Upper lobe of left lung (tissue), 6 donors: ENCODE data around the gene PABPN1. TPM values are rescaled to one million over a fixed set of nuclear protein-coding genes. Genes with fewer than 3 reads are reported as not detected.
A peak's percentile ranks its signal among the peaks of the same experiment; 100 is the strongest.

Experiments used
- ATAC-seq, 2 donors: fragments of 200-7000 bp; cut with Tn5 transposase; one replicate each; pipeline ENCODE4 v1.9.1; 2022; ENCODE audit warnings: mild to moderate bottlenecking in 2 of 2, moderate library complexity in 2 of 2; ENCODE audit not compliant: low FRiP score in 2 of 2
- DNase-seq, 2 donors: peaks; one replicate each; pipeline ENCODE4 v3.0.0-alpha.2; 2019 to 2020
- H3K27ac ChIP-seq, 4 donors: fragments of 200-600 bp; sonication (generic); one replicate each; pipeline ENCODE4 v1.5.1; 2016 to 2019
- H3K27me3 ChIP-seq, 4 donors: fragments of 200-600 bp; sonication (generic); one replicate each; pipeline ENCODE4 v1.5.1; 2017 to 2019
- H3K36me3 ChIP-seq, 4 donors: fragments of 200-600 bp; sonication (generic); one replicate each; pipeline ENCODE4 v1.5.1; 2016 to 2019
- H3K4me1 ChIP-seq, 4 donors: fragments of 200-600 bp; sonication (generic); one replicate each; pipeline ENCODE4 v1.5.1; 2018 to 2019
- H3K4me3 ChIP-seq, 4 donors: fragments of 200-600 bp; sonication (generic); one replicate each; pipeline ENCODE4 v1.5.1; 2017 to 2019; ENCODE audit warnings: mild to moderate bottlenecking in 2 of 4, moderate library complexity in 1 of 4
- H3K9me3 ChIP-seq, 4 donors: fragments of 200-600 bp; sonication (generic); one replicate each; pipeline ENCODE4 v1.5.1; 2018 to 2019
- EP300 ChIP-seq, 4 donors: sonication (generic); formaldehyde crosslinking; IDR thresholded peaks; one replicate each; pipeline ENCODE4 v1.5.1; 2017; ENCODE audit warnings: antibody characterized with exemption in 4 of 4, control low read depth in 2 of 4
- POLR2A ChIP-seq, 4 donors: fragments of 450-650 bp; IDR thresholded peaks; one replicate each; pipeline ENCODE4 v1.5.1; 2016 to 2017; ENCODE audit warnings: antibody characterized with exemption in 4 of 4, mild to moderate bottlenecking in 2 of 4
- POLR2AphosphoS5 ChIP-seq, 2 donors: sonication (generic); formaldehyde crosslinking; IDR thresholded peaks; one replicate each; pipeline ENCODE4 v1.5.1; 2017; ENCODE audit warnings: antibody characterized with exemption in 2 of 2
- WGBS, 2 donors: methylation state at CpG; one replicate each; pipeline ENCODE4 v1.1.5; 2017 to 2018; 5-methylcytosine and 5-hydroxymethylcytosine counted together
- total RNA-seq, 6 donors: library from RNA; depleted of rRNA in 4 of 6; stranded (reverse); fragments of >200 nt in 4 of 6; gene quantifications; one replicate each; pipeline versions ENCODE4 v1.1.0 to v1.2.1, GENCODE V29; 2016 to 2021
- TF ChIP-seq, protein P1 (sequence below), 6 experiments: fragments of 450-650 bp in 4 of 6; fragments of 200-600 bp in 2 of 6; sonication (generic) in 2 of 6; IDR thresholded peaks; one replicate each; pipeline ENCODE4 v1.5.1; 2016 to 2019; ENCODE audit warnings: antibody characterized with exemption in 6 of 6
- donor health status: DM: no; HTN: no; CAD: no; lungs with moderate emphysema.
- donor health status: DM: no; HTN: yes; CAD: no; lungs with severe emphysema.

PABPN1 gene
- total RNA-seq, 6 donors from 2014 or later: 47.6 to 325 (median 85.7) TPM

DNA sequence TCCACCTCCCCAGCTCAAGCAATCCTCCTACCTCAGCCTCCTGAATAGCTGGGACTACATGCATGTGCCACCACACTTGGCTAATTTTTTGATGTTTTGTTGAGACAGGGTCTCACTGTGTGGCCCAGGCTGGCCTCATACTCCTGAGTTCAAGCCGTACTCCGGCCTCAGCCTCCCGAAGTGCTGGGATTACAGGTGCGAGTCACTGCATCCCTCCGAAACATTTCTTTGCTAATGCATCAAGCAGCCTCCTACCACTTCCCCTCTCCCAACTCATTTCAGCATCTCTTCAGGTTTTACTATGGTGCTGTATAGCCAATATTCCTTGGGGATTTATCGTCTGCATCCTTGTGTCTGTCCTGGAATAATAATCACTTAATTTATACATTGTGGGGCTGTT, 33.7 kb downstream of the PABPN1 start:
- H3K4me3 ChIP-seq: no peak overlapping the region
- no peak overlapping the region for H3K27ac ChIP-seq
- WGBS, 2 donors: 78 to 82% methylated on average over 6 of the region's 6 CpGs
- peaks cover 6 to 22% (median 17%) of the 10 kb centered on the region in 4 donors for H3K4me1 ChIP-seq
- H3K27me3 ChIP-seq: peaks cover 0 to 12% (median 1%) of the 10 kb centered on the region in 4 donors
- TF ChIP-seq, protein P1, sequence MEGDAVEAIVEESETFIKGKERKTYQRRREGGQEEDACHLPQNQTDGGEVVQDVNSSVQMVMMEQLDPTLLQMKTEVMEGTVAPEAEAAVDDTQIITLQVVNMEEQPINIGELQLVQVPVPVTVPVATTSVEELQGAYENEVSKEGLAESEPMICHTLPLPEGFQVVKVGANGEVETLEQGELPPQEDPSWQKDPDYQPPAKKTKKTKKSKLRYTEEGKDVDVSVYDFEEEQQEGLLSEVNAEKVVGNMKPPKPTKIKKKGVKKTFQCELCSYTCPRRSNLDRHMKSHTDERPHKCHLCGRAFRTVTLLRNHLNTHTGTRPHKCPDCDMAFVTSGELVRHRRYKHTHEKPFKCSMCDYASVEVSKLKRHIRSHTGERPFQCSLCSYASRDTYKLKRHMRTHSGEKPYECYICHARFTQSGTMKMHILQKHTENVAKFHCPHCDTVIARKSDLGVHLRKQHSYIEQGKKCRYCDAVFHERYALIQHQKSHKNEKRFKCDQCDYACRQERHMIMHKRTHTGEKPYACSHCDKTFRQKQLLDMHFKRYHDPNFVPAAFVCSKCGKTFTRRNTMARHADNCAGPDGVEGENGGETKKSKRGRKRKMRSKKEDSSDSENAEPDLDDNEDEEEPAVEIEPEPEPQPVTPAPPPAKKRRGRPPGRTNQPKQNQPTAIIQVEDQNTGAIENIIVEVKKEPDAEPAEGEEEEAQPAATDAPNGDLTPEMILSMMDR (IDR thresholded peaks at IDR 0.05): no peak
- no peak for TF ChIP-seq POLR2A (IDR thresholded peaks at IDR 0.05)
- TF ChIP-seq POLR2AphosphoS5 (IDR thresholded peaks at IDR 0.05): no peak
- H3K9me3 ChIP-seq: no peaks in the 10 kb centered on the region
- peaks cover 0 to 5% (median 0%) of the 10 kb centered on the region in 4 donors for H3K36me3 ChIP-seq
- ATAC-seq: no peak
- no peak for DNase-seq

DNA sequence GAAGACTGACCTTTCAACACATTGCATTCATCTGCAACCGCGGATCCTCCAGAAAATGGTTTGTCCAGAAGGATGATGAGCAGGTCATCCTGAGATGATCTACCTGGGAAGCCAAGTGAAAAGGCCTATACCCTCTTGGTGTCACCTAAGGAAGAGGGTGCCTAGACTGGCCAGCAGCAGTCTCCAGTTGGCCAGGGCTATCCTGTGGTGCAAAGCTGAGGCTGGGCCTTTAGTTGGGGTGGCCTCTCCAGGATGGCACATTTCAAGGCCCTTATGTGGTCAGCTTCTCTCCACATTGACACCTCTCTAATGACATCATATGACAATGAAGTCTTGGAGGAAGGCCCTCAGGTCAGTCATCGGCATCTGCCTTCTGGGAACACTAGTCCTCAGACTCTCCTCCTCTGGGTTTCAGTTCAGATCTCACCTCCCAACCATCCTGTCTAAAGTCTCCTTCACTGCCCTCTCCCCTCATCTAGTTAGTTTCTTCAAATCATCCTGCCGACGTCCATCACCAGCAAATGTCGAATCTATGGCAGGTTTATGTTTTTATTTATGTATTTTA, 34.7 kb downstream of the PABPN1 start:
- peaks cover 0 to 5% (median 0%) of the 10 kb centered on the region in 4 donors for H3K36me3 ChIP-seq
- no peaks in the 10 kb centered on the region for H3K9me3 ChIP-seq
- peaks cover 0 to 12% (median 1%) of the 10 kb centered on the region in 4 donors for H3K27me3 ChIP-seq
- ATAC-seq (no peak), DNase-seq (no peak)
- WGBS, 2 donors: 86 to 93% methylated on average over 6 of the region's 6 CpGs
- no peak for TF ChIP-seq POLR2A (IDR thresholded peaks at IDR 0.05)
- TF ChIP-seq EP300 (IDR thresholded peaks at IDR 0.05): no peak
- TF ChIP-seq, protein P1 (IDR thresholded peaks at IDR 0.05): no peak
- TF ChIP-seq POLR2AphosphoS5 (IDR thresholded peaks at IDR 0.05): no peak
- no peak overlapping the region for H3K4me3 ChIP-seq
- H3K4me1 ChIP-seq: peaks cover 6 to 22% (median 17%) of the 10 kb centered on the region in 4 donors
- H3K27ac ChIP-seq: no peak overlapping the region

DNA sequence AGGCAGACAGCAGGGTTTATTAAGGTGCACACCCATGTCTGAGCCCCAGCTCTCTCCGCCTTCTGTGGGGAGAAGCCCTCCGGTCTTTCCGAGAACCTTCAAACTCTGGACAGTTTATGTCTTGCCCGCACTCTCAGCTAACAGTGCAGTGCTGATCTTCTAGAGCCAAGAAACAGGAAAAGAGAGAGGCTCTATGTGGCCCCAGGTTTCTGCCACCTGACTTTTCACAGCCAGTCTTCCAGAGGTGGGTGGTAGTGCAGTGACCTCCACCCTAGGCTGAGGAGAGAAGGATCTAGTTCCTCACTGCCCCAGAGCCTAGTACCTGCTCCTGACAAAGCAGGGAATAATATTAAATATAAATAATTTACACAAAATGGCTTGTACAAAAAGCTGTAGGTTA, 35.4 kb downstream of the PABPN1 start:
- WGBS, 2 donors: 92 to 96% methylated on average over 4 of the region's 4 CpGs

DNA sequence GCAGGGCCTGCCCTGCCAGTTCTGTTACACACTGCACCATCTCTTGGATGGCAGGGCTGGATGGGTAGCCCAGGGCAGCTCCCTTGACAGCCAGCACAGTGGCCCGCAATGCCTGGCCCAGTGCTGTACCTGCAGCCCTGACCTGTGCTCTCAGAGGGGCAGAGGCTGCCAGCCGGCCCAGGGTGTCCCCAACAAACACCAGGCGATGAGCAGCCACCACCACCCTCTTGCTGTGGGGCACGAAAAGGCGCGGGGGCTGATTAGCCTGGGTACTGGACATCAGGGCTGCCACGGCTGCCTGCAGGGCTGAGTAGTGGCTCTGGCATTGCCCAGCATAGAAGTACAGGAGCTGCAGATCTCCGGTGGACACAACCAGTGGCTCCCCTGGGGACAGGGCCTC, 36.0 kb downstream of the PABPN1 start:
- 83 to 84% methylated on average over 3 to 4 of the region's 8 CpGs for WGBS, 2 donors

More for the DNA sequence above, 35.4 kb downstream of the PABPN1 start:
- Histone ChIP-seq H3K36me3 (peaks cover 0 to 5% (median 0%) of the 10 kb centered on the region in 4 donors), H3K4me1 (peaks cover 3 to 18% (median 14%) of the 10 kb centered on the region in 4 donors), H3K27ac (no peak overlapping the region), H3K9me3 (no peaks in the 10 kb centered on the region), H3K27me3 (peaks cover 0 to 12% (median 1%) of the 10 kb centered on the region in 4 donors), H3K4me3 (no peak overlapping the region)
- DNase-seq (no peak), ATAC-seq (no peak)
- TF ChIP-seq, protein P1 (IDR thresholded peaks at IDR 0.05): no peak
- TF ChIP-seq EP300 (IDR thresholded peaks at IDR 0.05): no peak
- no peak for TF ChIP-seq POLR2AphosphoS5 (IDR thresholded peaks at IDR 0.05)
- no peak for TF ChIP-seq POLR2A (IDR thresholded peaks at IDR 0.05)

More for the DNA sequence above, 36.0 kb downstream of the PABPN1 start:
- Histone ChIP-seq H3K9me3 (no peaks in the 10 kb centered on the region), H3K4me3 (no peak overlapping the region), H3K4me1 (peaks cover 0 to 12% (median 8%) of the 10 kb centered on the region in 4 donors), H3K36me3 (peaks cover 0 to 5% (median 0%) of the 10 kb centered on the region in 4 donors), H3K27ac (no peak overlapping the region), H3K27me3 (peaks cover 0 to 6% (median 0%) of the 10 kb centered on the region in 4 donors)
- DNase-seq: peak in 1 of 2 donors; percentile 62
- TF ChIP-seq POLR2AphosphoS5 (IDR thresholded peaks at IDR 0.05) (no peak), EP300 (IDR thresholded peaks at IDR 0.05) (no peak), POLR2A (IDR thresholded peaks at IDR 0.05) (no peak)
- TF ChIP-seq, protein P1 (IDR thresholded peaks at IDR 0.05): no peak
- ATAC-seq: no peak
